ENCODE results near the gene PSMB8. TPM values are rescaled to one million over a fixed set of nuclear protein-coding genes. Genes with fewer than 3 reads are reported as not detected.
A peak's percentile ranks its signal among the peaks of the same experiment; 100 is the strongest.

Gene PSMB8
- total and polyA plus RNA-seq, 8 donors, result 37.9 to 122 (median 42.9) TPM

DNA sequence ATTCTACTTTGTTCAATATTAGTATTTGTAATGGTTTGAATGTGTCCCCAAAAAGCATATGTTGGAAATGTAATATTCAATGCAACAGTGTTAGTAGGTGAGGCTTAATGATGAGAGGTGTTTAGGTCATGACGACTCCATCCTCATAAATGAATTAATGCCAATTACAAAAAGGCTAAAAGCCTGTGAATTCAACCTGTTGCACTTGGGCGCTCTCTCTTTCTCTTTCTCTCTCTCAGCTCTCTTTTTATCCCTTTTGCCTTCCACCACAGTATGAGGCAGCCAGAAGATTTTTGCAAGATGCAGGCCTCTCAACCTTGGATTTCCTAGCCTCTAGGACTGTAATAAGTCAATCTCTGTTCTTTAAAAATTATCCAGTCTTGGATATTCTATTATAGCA lies 44.7 kb upstream of the PSMB8 start:
- Histone ChIP-seq H3K4me3 (no peak overlapping the region), H3K4me1 (peaks cover 0 to 17% of the 10 kb centered on the region in 2 donors), H3K27me3 (no peaks in the 10 kb centered on the region), H3K36me3 (no peaks in the 10 kb centered on the region), H3K9me3 (no peaks in the 10 kb centered on the region), H3K27ac (no peak overlapping the region)
- no peak for ATAC-seq
- no peak for DNase-seq
- intact Hi-C loops (cut with DNase I), result loop anchor here in 1 of 2 donors (5.0 kb wide), 1 partner anchor 94 kb away; no protein-coding TSS in a partner anchor
- TF ChIP-seq, protein P1, sequence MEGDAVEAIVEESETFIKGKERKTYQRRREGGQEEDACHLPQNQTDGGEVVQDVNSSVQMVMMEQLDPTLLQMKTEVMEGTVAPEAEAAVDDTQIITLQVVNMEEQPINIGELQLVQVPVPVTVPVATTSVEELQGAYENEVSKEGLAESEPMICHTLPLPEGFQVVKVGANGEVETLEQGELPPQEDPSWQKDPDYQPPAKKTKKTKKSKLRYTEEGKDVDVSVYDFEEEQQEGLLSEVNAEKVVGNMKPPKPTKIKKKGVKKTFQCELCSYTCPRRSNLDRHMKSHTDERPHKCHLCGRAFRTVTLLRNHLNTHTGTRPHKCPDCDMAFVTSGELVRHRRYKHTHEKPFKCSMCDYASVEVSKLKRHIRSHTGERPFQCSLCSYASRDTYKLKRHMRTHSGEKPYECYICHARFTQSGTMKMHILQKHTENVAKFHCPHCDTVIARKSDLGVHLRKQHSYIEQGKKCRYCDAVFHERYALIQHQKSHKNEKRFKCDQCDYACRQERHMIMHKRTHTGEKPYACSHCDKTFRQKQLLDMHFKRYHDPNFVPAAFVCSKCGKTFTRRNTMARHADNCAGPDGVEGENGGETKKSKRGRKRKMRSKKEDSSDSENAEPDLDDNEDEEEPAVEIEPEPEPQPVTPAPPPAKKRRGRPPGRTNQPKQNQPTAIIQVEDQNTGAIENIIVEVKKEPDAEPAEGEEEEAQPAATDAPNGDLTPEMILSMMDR (IDR thresholded peaks at IDR 0.05), result no peak

DNA sequence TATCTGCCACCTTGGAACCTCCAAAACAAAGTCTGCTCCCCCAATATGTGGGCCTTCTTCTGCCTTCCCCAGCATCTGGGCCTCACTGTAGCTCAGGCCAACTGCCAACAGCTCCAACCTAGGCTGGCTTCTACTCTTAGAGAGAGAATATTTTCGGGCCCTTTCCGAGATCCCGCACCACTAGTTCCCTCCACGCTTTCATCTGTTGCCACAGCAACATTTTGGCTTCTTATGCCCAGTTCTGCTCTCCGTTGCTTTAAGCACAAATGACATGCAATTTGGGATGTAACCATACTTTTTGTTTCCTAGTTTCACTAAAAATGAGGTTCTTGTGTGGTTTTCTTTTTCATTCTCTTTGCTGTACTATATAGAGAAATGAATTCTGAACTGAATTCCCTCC lies 43.8 kb upstream of the PSMB8 start:
- TF ChIP-seq, protein P1 (IDR thresholded peaks at IDR 0.05), result no peak
- ATAC-seq, result no peak
- Histone ChIP-seq H3K9me3 (no peaks in the 10 kb centered on the region), H3K4me1 (peaks cover 0 to 19% of the 10 kb centered on the region in 2 donors), H3K27ac (no peak overlapping the region), H3K27me3 (no peaks in the 10 kb centered on the region), H3K4me3 (no peak overlapping the region), H3K36me3 (no peaks in the 10 kb centered on the region)
- no peak for DNase-seq
- intact Hi-C loops (cut with DNase I), result loop anchor here in 1 of 2 donors (5.0 kb wide), 1 partner anchor 95 kb away; no protein-coding TSS in a partner anchor

DNA sequence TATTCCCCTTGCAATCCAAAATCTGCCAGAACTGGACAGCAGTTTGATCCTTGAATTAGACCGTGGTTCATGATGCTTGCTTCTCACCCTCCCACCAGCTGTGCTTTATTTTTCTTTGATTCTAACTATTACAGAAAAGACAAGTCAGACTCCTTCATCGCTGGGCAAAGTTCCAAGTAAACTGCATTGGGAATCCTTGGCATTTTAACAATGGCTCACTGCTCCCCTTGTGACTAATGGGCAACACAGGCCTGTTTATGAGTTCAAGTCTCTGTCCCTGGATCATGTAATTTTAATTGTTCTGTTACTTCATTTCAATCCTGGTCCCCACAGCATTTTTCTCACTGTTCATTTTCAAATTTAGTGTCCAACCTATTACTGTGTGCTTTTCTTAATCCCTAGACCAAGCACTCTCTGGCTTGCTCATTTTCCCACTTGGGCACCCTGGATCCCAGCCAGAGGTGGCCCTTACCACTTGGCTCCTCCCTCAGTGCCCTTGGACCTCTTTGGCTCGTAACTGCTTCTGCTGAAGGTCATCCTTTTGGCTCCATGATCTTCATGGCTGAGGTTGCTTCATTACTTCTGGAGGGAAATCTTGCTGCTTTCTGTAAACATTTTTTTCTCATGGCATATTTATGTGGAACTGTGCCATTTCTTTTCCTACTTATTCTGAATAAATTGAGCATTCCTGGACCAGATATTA lies 43.0 kb upstream of the PSMB8 start:
- no peak for ATAC-seq
- no peak for DNase-seq

DNA sequence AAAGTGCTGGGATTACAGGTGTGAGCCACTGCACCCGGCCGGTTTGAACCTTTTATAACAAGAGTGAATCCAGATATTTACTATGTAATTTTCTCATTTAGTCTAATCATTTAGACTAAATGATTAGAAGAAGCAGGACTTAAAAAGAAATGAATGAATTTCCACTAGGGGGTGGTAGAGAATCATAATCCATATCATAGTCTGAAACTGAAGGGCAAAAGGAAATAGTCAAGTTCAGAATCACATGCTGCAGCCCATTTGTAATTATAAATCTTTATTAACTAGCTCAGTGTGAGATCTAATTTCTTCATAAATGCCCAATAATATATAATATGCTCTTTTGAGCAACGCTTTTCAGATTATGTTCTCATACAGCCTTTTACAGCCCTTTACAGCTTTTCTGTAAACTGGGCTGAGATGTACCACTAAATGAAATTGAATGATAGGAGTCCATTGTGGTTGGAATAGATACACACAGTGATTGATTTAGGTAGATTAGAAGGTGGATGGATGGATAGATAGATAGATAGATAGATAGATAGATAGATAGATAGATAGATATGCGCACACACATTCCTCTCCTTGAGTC lies 41.9 kb upstream of the PSMB8 start:
- Histone ChIP-seq H3K27me3 (peaks cover 0 to under 1% of the 10 kb centered on the region in 2 donors), H3K36me3 (no peaks in the 10 kb centered on the region), H3K4me1 (peaks cover 0 to 19% of the 10 kb centered on the region in 2 donors), H3K27ac (no peak overlapping the region), H3K9me3 (no peaks in the 10 kb centered on the region), H3K4me3 (no peak overlapping the region)
- ATAC-seq (peak; percentile 79), DNase-seq (peak in 2 of 4 donors; percentile 62 to 78)
- intact Hi-C loops (cut with DNase I), result loop anchor here in 1 of 2 donors (5.0 kb wide), 1 partner anchor 97 kb away; no protein-coding TSS in a partner anchor
- TF ChIP-seq, protein P1 (IDR thresholded peaks at IDR 0.05), result peak; percentile 48 to 55

More for the DNA sequence above, 43.0 kb upstream of the PSMB8 start:
- Histone ChIP-seq H3K27me3 (no peaks in the 10 kb centered on the region), H3K4me1 (peaks cover 0 to 19% of the 10 kb centered on the region in 2 donors), H3K27ac (no peak overlapping the region), H3K36me3 (no peaks in the 10 kb centered on the region), H3K4me3 (no peak overlapping the region), H3K9me3 (no peaks in the 10 kb centered on the region)
- TF ChIP-seq, protein P1 (IDR thresholded peaks at IDR 0.05), result no peak
- intact Hi-C loops (cut with DNase I), result loop anchor here in 1 of 2 donors (5.0 kb wide), 1 partner anchor 95 kb away; no protein-coding TSS in a partner anchor

DNA sequence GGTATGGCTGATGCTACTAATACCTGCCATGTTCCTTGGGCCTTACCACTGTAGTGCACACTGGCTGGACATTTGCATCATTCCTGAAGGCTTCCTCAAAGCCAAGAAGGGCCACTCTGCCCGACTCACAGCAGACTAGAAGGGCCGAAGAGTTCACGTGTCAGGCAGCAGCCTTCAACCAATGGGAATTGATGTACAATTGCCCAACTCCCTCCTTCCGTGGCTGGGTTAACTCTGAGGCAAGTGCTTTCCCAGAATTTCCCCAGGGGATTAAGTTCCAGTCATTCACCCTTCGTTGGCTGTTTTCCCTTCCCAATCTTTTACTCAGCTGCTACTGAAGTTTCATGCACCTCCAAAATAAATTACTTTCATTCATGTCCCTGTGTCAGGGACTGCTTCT lies 39.9 kb upstream of the PSMB8 start:
- DNase-seq (peak in 1 of 4 donors; percentile 56), ATAC-seq (peak; percentile 85)
- peaks cover 0 to 19% of the 10 kb centered on the region in 2 donors for H3K4me1 ChIP-seq
- no peaks in the 10 kb centered on the region for H3K9me3 ChIP-seq
- H3K27me3 ChIP-seq, result peaks cover 12 to 18% of the 10 kb centered on the region in 2 donors
- no peak overlapping the region for H3K4me3 ChIP-seq
- TF ChIP-seq, protein P1 (IDR thresholded peaks at IDR 0.05), result no peak
- H3K27ac ChIP-seq, result peak overlapping the region in 1 of 2 donors; percentile 23
- no peaks in the 10 kb centered on the region for H3K36me3 ChIP-seq
- intact Hi-C loops (cut with DNase I), result no loop called here
